GM12878 (cell line): ENCODE data around the gene A1BG. TPM values are rescaled to one million over a fixed set of nuclear protein-coding genes. Genes with fewer than 3 reads are reported as not detected.

Experiments
- ATAC-seq: fragments of 200-7000 bp; cut with Tn5 transposase; 3 replicates; pipeline ENCODE4 v1.9.1; 2020; ENCODE audit warnings: mild to moderate bottlenecking, moderate library complexity
- BruUV-seq: library from RNA; stranded (reverse); fragments of 400-500 nt; replicated peaks from 2 replicates; lab custom pipeline; 2021; lab: Mats Ljungman, UMichigan
- CTCF ChIA-PET: fragments of 300-600 bp; sonication (Branson Sonifier 250); formaldehyde crosslinking; extraction: SDS; loops from one replicate; lab custom pipeline; 2021; ENCODE audit warnings: inconsistent platforms; lab: Yijun Ruan, JAX
- POLR2A ChIA-PET: fragments of 350-600 bp; formaldehyde crosslinking; extraction: SDS; loops from one replicate; lab custom pipeline; 2021; ENCODE audit warnings: inconsistent platforms; lab: Charles Lee
- RAD21 ChIA-PET: fragments of 300-600 bp; sonication (Branson Sonifier 250); formaldehyde crosslinking; loops from one replicate; lab custom pipeline; 2023; ENCODE audit warnings: antibody characterized with exemption; ENCODE audit not compliant: unreplicated experiment; lab: Charles Lee
- SMC1A ChIA-PET: fragments of 300-600 bp; sonication (Branson Sonifier 250); formaldehyde crosslinking; loops from one replicate; lab custom pipeline; 2023; ENCODE audit not compliant: unreplicated experiment, uncharacterized antibody; lab: Charles Lee
- DNase-seq: peaks from one replicate; pipeline ENCODE4 v3.0.0-alpha.2; 2011; ENCODE audit warnings: low read depth, low spot score
- FAIRE-seq: peaks from 3 replicates; lab custom pipeline; 2011; peaks lifted over from hg19 to GRCh38; lab: Jason Lieb, UNC
- H2AFZ ChIP-seq: 2 replicates; pipeline ENCODE4 v1.6.0; 2011; ENCODE audit warnings: low read depth, low read length, control low read depth; ENCODE audit not compliant: control insufficient read depth
- H3K27ac ChIP-seq: 2 replicates; pipeline ENCODE4 v1.5.1; 2011; ENCODE audit warnings: control low read depth; ENCODE audit not compliant: control insufficient read depth, insufficient read depth
- H3K27me3 ChIP-seq, 2 experiments: replicated peaks in 1 of 2; 2 replicates each; pipeline versions ENCODE4 v1.6.0 to v1.6.1; 2011; ENCODE audit warnings: low read length in 1 of 2; ENCODE audit not compliant: control insufficient read depth in 2 of 2, insufficient read depth in 2 of 2
- H3K36me3 ChIP-seq, 2 experiments: 2 replicates each; pipeline ENCODE4 v1.5.1; 2011; ENCODE audit warnings: low read length in 1 of 2; ENCODE audit not compliant: control insufficient read depth in 2 of 2, insufficient read depth in 2 of 2
- H3K4me1 ChIP-seq: 2 replicates; pipeline ENCODE4 v1.6.1; 2011; ENCODE audit warnings: mild to moderate bottlenecking, low read length, moderate library complexity, mixed read lengths; ENCODE audit not compliant: control insufficient read depth, insufficient read depth
- H3K4me2 ChIP-seq: 2 replicates; pipeline ENCODE4 v1.6.0; 2011; ENCODE audit warnings: control low read depth; ENCODE audit not compliant: control insufficient read depth, insufficient read depth
- H3K4me3 ChIP-seq: fragments of 200-600 bp; sonication (generic); 2 replicates; pipeline ENCODE4 v1.5.1; 2016
- H3K79me2 ChIP-seq: 2 replicates; pipeline ENCODE4 v1.6.0; 2011; ENCODE audit warnings: low read length; ENCODE audit not compliant: control insufficient read depth, insufficient read depth
- H3K9ac ChIP-seq: 2 replicates; pipeline ENCODE4 v1.8.0; 2011; ENCODE audit warnings: low read length, control low read depth, mixed read lengths; ENCODE audit not compliant: control insufficient read depth, insufficient read depth
- H3K9me3 ChIP-seq: replicated peaks from 3 replicates; pipeline ENCODE4 v1.5.1; 2011; ENCODE audit warnings: mild to moderate bottlenecking, low read length; ENCODE audit not compliant: control insufficient read depth, insufficient read depth
- H4K20me1 ChIP-seq: 2 replicates; pipeline ENCODE4 v1.6.0; 2011; ENCODE audit not compliant: control insufficient read depth, insufficient read depth
- CBX3 ChIP-seq: fragments of 200-600 bp; sonication (generic); IDR thresholded peaks from 2 replicates; pipeline ENCODE4 v1.6.1; 2016; ENCODE audit warnings: low read depth, borderline replicate concordance
- GATAD2B ChIP-seq: fragments of 450-650 bp; conservative IDR thresholded peaks from 2 replicates; pipeline ENCODE4 v1.6.1; 2017; ENCODE audit warnings: low read depth, mild to moderate bottlenecking, moderate library complexity
- PAX5 ChIP-seq: IDR thresholded peaks from 2 replicates; pipeline ENCODE4 v1.6.1; 2011; ENCODE audit warnings: low read depth, low read length, borderline replicate concordance
- WGBS: methylation state at CpG from one replicate; pipeline ENCODE4 v1.1.6; 2016; ENCODE audit warnings: low lambda C conversion rate; ENCODE audit not compliant: insufficient replicate concordance, insufficient coverage; ENCODE audit errors: missing lambda C conversion rate; 5-methylcytosine and 5-hydroxymethylcytosine counted together
- in situ Hi-C: fragments of 300-500 bp; cut with MboI; formaldehyde crosslinking; loops from 9 replicates; pipeline ENCODE4 v1.14.3; 2018; ENCODE audit warnings: mixed read lengths
- intact Hi-C: fragments of 100-400 bp; cut with micrococcal nuclease; formaldehyde crosslinking; loops from one replicate; pipeline ENCODE4 v1.14.2; 2022; ENCODE audit not compliant: unreplicated experiment
- polyA plus RNA-seq, 11 experiments: library from polyadenylated mRNA; depleted of rRNA in 4 of 11; unstranded in 6 of 11; stranded (reverse) in 5 of 11; fragments of >200 nt; fragmentation: Nextera tagmentation in 4 of 11; fragmentation: Illumina TruSeq in 1 of 11; extraction: Ambion mirVana in 4 of 11; extraction: Trizol in 1 of 11; gene quantifications; 1 replicate in 1 of 11; 2 replicates in 10 of 11; pipeline versions ENCODE4 v1.2.1 to v1.2.3, GENCODE V29; 2011 to 2016; ENCODE audit warnings: inconsistent platforms in 2 of 11, missing spikeins in 2 of 11, low read depth in 1 of 11
- total RNA-seq, 4 experiments: library from RNA; depleted of rRNA in 3 of 4; stranded (reverse); fragments of >200 nt in 3 of 4; fragmentation: Illumina TruSeq in 1 of 4; extraction: Trizol in 1 of 4; gene quantifications; 2 replicates each; pipeline versions ENCODE4 v1.2.1 to v1.2.3, GENCODE V29; 2013 to 2021
- TF ChIP-seq, protein P1 (sequence below): fragments of 150-350 bp; IDR thresholded peaks from 2 replicates; pipeline ENCODE4 v1.6.1; 2014; ENCODE audit warnings: mild to moderate bottlenecking, low read depth, low read length
- TF ChIP-seq, protein P2 (sequence below): fragments of 150-350 bp; IDR thresholded peaks from 2 replicates; pipeline ENCODE4 v1.6.1; 2016; ENCODE audit warnings: low read depth, low read length

Gene A1BG
- total and polyA plus RNA-seq, 10 of the 15 experiments (the other 5 are each of a cell fraction or from before 2014, with no cell fraction given): 0.34 to 29.6 (median 11.8) TPM

DNA sequence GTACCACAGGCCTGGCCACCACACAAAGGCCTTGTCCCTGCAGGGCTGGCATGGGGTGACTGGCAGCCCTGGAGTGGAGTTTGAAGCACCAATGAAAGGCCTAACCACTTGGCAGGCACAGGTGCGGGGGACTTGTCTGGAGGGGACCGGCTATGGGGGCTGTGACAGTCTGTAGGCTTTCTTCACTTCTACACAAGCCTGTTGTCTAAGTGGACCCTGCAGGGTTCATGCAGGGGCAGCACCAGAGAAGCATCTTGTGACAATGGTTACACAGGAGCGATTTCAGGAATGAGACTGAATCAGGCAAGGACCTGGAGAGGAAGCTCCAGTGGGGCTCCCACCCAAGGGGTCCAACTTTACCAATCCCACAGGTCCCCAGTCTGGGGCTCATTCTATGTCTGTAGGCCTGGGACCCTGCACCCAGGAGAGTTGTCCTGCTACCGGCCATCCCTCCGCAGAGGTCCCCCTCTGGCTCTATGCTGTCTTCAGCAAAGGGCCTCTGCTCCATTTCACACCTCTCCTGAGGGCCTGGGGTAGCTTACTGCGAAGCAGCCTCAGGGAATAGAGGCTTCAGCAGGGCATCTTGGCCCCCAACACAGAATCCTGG is 29.8 kb upstream of the A1BG start:
- 96% methylated on average over 6 of the region's 6 CpGs for WGBS
- peaks cover 24% of the 10 kb centered on the region for H3K4me1 ChIP-seq
- ChIA-PET CTCF (interaction anchor here (0.6 kb wide), 1 partner anchor 79 kb away, joined by 3 read pairs; no protein-coding TSS in a partner anchor), RAD21 (interaction anchor here (2.1 kb wide), 1 partner anchor 20 kb away, joined by 11 read pairs; the partner anchor contains the start of gene ZNF497), POLR2A (interaction anchor here (0.6 to 2.1 kb wide), 3 partner anchors 8 to 105 kb away, joined by 3 to 13 read pairs (median 3); partner anchors contain the start of gene ZNF497), SMC1A (no interaction called here)
- no peak overlapping the region for H3K27ac ChIP-seq
- H2AFZ ChIP-seq: no peak overlapping the region
- TF ChIP-seq, protein P1, sequence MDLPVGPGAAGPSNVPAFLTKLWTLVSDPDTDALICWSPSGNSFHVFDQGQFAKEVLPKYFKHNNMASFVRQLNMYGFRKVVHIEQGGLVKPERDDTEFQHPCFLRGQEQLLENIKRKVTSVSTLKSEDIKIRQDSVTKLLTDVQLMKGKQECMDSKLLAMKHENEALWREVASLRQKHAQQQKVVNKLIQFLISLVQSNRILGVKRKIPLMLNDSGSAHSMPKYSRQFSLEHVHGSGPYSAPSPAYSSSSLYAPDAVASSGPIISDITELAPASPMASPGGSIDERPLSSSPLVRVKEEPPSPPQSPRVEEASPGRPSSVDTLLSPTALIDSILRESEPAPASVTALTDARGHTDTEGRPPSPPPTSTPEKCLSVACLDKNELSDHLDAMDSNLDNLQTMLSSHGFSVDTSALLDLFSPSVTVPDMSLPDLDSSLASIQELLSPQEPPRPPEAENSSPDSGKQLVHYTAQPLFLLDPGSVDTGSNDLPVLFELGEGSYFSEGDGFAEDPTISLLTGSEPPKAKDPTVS: no peak
- TF ChIP-seq, protein P2, sequence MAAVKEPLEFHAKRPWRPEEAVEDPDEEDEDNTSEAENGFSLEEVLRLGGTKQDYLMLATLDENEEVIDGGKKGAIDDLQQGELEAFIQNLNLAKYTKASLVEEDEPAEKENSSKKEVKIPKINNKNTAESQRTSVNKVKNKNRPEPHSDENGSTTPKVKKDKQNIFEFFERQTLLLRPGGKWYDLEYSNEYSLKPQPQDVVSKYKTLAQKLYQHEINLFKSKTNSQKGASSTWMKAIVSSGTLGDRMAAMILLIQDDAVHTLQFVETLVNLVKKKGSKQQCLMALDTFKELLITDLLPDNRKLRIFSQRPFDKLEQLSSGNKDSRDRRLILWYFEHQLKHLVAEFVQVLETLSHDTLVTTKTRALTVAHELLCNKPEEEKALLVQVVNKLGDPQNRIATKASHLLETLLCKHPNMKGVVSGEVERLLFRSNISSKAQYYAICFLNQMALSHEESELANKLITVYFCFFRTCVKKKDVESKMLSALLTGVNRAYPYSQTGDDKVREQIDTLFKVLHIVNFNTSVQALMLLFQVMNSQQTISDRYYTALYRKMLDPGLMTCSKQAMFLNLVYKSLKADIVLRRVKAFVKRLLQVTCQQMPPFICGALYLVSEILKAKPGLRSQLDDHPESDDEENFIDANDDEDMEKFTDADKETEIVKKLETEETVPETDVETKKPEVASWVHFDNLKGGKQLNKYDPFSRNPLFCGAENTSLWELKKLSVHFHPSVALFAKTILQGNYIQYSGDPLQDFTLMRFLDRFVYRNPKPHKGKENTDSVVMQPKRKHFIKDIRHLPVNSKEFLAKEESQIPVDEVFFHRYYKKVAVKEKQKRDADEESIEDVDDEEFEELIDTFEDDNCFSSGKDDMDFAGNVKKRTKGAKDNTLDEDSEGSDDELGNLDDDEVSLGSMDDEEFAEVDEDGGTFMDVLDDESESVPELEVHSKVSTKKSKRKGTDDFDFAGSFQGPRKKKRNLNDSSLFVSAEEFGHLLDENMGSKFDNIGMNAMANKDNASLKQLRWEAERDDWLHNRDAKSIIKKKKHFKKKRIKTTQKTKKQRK: no peak
- TF ChIP-seq CBX3 (no peak), GATAD2B (no peak), PAX5 (no peak)
- no peaks in the 10 kb centered on the region for H3K27me3 ChIP-seq
- intact Hi-C loops (no loop called here), in situ Hi-C loops (no loop called here)
- ATAC-seq (no peak), FAIRE-seq (no peak), DNase-seq (no peak)
- H3K4me3 ChIP-seq: no peak overlapping the region
- no peaks in the 10 kb centered on the region; a peak in 1 of 4 replicates for H3K36me3 ChIP-seq
- H3K9ac ChIP-seq: no peak overlapping the region; the same call in 1 of the 2 replicates
- peaks cover 24% of the 10 kb centered on the region for H3K79me2 ChIP-seq
- no peaks in the 10 kb centered on the region for H3K9me3 ChIP-seq
- BruUV-seq: no TSS peak
- H4K20me1 ChIP-seq: no peaks in the 10 kb centered on the region
- H3K4me2 ChIP-seq: no peak overlapping the region
